Lung (tissue), 12 donors: Measurements from ENCODE around the gene THOC1. TPM values are rescaled to one million over a fixed set of nuclear protein-coding genes. Genes with fewer than 3 reads are reported as not detected.
"Not testable (repeated sequence)": the region's sequence is repeated elsewhere in the genome, so short reads cannot be mapped to it uniquely, and the experiment has no call there.

Source experiments
- ATAC-seq: fragments of 200-7000 bp; cut with Tn5 transposase; one replicate; pipeline ENCODE4 v1.9.1; 2020; ENCODE audit warnings: moderate number of reproducible peaks; ENCODE audit not compliant: insufficient read depth, low FRiP score
- DNase-seq, 3 donors: peaks; one replicate each; pipeline ENCODE4 v3.0.0-alpha.2; 2013 to 2017
- H3K27ac ChIP-seq, 2 donors: one replicate each; pipeline ENCODE4 v1.5.1; 2013; ENCODE audit warnings: mild to moderate bottlenecking in 2 of 2, moderate library complexity in 2 of 2, control low read depth in 1 of 2, inconsistent platforms in 1 of 2, low read depth in 1 of 2, low read length in 1 of 2
- H3K27me3 ChIP-seq, 3 donors: one replicate each; pipeline ENCODE4 v1.5.1; 2013; ENCODE audit warnings: low read length in 2 of 3; ENCODE audit not compliant: control insufficient read depth in 3 of 3, insufficient read depth in 3 of 3
- H3K36me3 ChIP-seq, 4 donors: one replicate each; pipeline ENCODE4 v1.5.1; 2013; ENCODE audit warnings: low read length in 4 of 4, mild to moderate bottlenecking in 1 of 4, moderate library complexity in 1 of 4; ENCODE audit not compliant: control insufficient read depth in 4 of 4, insufficient read depth in 4 of 4
- H3K4me1 ChIP-seq, 5 donors: one replicate each; pipeline ENCODE4 v1.5.1; 2013; ENCODE audit warnings: low read length in 5 of 5, mild to moderate bottlenecking in 2 of 5, moderate library complexity in 1 of 5; ENCODE audit not compliant: control insufficient read depth in 5 of 5, insufficient read depth in 5 of 5
- H3K4me3 ChIP-seq: one replicate; pipeline ENCODE4 v1.5.1; 2013; ENCODE audit warnings: mild to moderate bottlenecking, control low read depth, moderate library complexity
- H3K9ac ChIP-seq, 2 donors: one replicate each; pipeline ENCODE4 v1.5.1; 2013; ENCODE audit warnings: low read length in 2 of 2, control low read depth in 1 of 2; ENCODE audit not compliant: insufficient read depth in 1 of 2
- H3K9me3 ChIP-seq, 4 donors: one replicate each; pipeline ENCODE4 v1.5.1; 2013; ENCODE audit warnings: low read length in 3 of 4, mild to moderate bottlenecking in 1 of 4, moderate library complexity in 1 of 4; ENCODE audit not compliant: control insufficient read depth in 4 of 4, insufficient read depth in 3 of 4
- WGBS, 2 donors: extraction: QIAGEN DNeasy Blood & Tissue Kit; methylation state at CpG; one replicate each; pipeline ENCODE4 v1.1.7; 2013; 5-methylcytosine and 5-hydroxymethylcytosine counted together
- polyA plus RNA-seq, 2 donors: library from polyadenylated mRNA; stranded (reverse); fragments of 200-250 nt; gene quantifications; one replicate each; pipeline ENCODE4 v1.2.1, GENCODE V29; 2013
- total RNA-seq, 2 donors: library from RNA; depleted of rRNA in 1 of 2; stranded (reverse); fragments of >200 nt in 1 of 2; gene quantifications; one replicate each; pipeline ENCODE4 v1.2.1, GENCODE V29; 2014 to 2021
- TF ChIP-seq, protein P1 (sequence below): IDR thresholded peaks from 2 replicates; pipeline ENCODE4 v1.5.1; 2012; ENCODE audit warnings: mild to moderate bottlenecking; ENCODE audit errors: control extremely low read depth, extremely low read depth
- donor health status: control.
- donor health status: control.
- donor health status: Bipolar disorder and iron deficiency.
- donor health status: healthy.
- donor health status: DM: yes; HTN: yes; CAD: no.

Gene THOC1
- total and polyA plus RNA-seq, 4 donors: 12.1 to 109 (median 31.6) TPM

- H3K4me1 ChIP-seq: peaks cover 0 to 2% (median 0%) of the 10 kb centered on the region in 5 donors
- H3K9ac ChIP-seq: no peak overlapping the region
- no peak for ATAC-seq
- TF ChIP-seq, protein P1, sequence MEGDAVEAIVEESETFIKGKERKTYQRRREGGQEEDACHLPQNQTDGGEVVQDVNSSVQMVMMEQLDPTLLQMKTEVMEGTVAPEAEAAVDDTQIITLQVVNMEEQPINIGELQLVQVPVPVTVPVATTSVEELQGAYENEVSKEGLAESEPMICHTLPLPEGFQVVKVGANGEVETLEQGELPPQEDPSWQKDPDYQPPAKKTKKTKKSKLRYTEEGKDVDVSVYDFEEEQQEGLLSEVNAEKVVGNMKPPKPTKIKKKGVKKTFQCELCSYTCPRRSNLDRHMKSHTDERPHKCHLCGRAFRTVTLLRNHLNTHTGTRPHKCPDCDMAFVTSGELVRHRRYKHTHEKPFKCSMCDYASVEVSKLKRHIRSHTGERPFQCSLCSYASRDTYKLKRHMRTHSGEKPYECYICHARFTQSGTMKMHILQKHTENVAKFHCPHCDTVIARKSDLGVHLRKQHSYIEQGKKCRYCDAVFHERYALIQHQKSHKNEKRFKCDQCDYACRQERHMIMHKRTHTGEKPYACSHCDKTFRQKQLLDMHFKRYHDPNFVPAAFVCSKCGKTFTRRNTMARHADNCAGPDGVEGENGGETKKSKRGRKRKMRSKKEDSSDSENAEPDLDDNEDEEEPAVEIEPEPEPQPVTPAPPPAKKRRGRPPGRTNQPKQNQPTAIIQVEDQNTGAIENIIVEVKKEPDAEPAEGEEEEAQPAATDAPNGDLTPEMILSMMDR: no peak
- DNase-seq: no peak
- no peaks in the 10 kb centered on the region for H3K9me3 ChIP-seq
- no peak overlapping the region for H3K27ac ChIP-seq
- H3K4me3 ChIP-seq: no peak overlapping the region
- peaks cover 0 to 4% (median 2%) of the 10 kb centered on the region in 4 donors for H3K36me3 ChIP-seq
- H3K27me3 ChIP-seq: no peaks in the 10 kb centered on the region
Observed at GRCh38 chr18:313931-314330, 46.1 kb upstream of the THOC1 start.

DNA sequence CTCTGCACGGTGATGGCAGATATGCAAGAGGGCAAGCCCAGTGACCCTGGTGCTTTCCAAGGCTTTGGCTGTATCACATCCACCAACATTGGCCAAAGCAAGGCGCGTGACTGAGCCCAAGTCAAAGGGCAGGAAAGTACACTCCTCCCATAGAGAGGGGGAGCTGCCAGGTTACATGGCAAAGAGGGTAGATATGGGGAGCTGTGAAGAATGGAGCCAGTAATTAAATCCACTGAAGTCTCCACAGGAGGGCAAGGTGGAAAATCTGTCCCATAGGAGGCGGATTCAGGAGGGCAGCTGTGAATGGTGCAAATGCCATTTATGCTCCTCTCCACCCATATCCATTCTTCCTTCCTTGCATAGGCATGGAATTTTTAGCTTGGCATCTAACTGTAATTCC, 44.6 kb upstream of the THOC1 start:
- Histone ChIP-seq H3K4me3 (no peak overlapping the region), H3K9me3 (no peaks in the 10 kb centered on the region), H3K27ac (no peak overlapping the region), H3K36me3 (no peaks in the 10 kb centered on the region), H3K4me1 (peaks cover 0 to 2% (median 0%) of the 10 kb centered on the region in 5 donors), H3K9ac (no peak overlapping the region), H3K27me3 (no peaks in the 10 kb centered on the region)
- WGBS, 2 donors: 66 to 93% methylated on average over 4 of the region's 4 CpGs
- TF ChIP-seq, protein P1: no peak
- no peak for DNase-seq
- no peak for ATAC-seq

- H3K4me1 ChIP-seq: peaks cover 0 to 4% (median 2%) of the 10 kb centered on the region in 5 donors
- ATAC-seq (no peak), DNase-seq (no peak)
- no peak overlapping the region for H3K9ac ChIP-seq
- H3K36me3 ChIP-seq: no peaks in the 10 kb centered on the region
- H3K27ac ChIP-seq: no peak overlapping the region
- TF ChIP-seq, protein P1: no peak
- no peaks in the 10 kb centered on the region for H3K27me3 ChIP-seq
- H3K9me3 ChIP-seq: no peaks in the 10 kb centered on the region
- no peak overlapping the region for H3K4me3 ChIP-seq
Observed at GRCh38 chr18:310042-310441, 42.2 kb upstream of the THOC1 start.

GRCh38 chr18:308086-308485, 40.2 kb upstream of the THOC1 start:
- 93 to 96% methylated on average over 4 of the region's 4 CpGs for WGBS, 2 donors
- ATAC-seq, H3K9me3 ChIP-seq, H3K36me3 ChIP-seq, H3K27ac ChIP-seq, H3K27me3 ChIP-seq, DNase-seq, H3K4me3 ChIP-seq, H3K9ac ChIP-seq: not testable (repeated sequence)
- peaks cover 0 to 23% (median 8%) of the 10 kb centered on the region in 5 donors for H3K4me1 ChIP-seq
